Smooth muscle cell of bladder (primary cell): Measurements from ENCODE around the gene RAB41. TPM values are rescaled to one million over a fixed set of nuclear protein-coding genes. Genes with fewer than 3 reads are reported as not detected.

Source experiments
- total RNA-seq: library from RNA; depleted of rRNA; stranded (reverse); fragments of >200 nt; gene quantifications from 2 replicates; pipeline ENCODE4 v1.2.3, GENCODE V29; 2014

Gene RAB41
- total RNA-seq: not detected in 2 replicates

DNA sequence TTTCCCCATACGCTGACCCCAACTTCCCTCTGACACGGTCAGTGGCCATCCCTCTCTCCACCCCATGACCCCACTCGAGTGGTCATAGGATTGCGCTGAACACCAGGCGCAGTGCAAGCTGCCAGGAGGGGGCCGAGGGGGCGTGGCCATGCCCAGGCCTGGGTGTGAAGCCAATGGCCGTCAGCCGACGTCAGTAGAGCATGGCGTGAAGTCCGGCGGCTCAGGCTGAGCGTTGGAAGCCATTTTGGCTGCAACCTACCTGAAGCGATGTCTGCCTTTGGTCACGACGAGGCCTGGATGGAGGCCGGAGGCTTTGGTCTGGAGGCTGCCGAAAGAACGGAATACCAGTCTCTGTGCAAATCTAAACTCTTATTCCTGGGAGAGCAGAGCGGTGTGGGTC is at the start of gene RAB41:
Gene RAB41, plus strand, starts transcription at position 222 of the 400 bp plus-strand sequence. Its CDS starts 46 bp downstream, at position 268.

DNA sequence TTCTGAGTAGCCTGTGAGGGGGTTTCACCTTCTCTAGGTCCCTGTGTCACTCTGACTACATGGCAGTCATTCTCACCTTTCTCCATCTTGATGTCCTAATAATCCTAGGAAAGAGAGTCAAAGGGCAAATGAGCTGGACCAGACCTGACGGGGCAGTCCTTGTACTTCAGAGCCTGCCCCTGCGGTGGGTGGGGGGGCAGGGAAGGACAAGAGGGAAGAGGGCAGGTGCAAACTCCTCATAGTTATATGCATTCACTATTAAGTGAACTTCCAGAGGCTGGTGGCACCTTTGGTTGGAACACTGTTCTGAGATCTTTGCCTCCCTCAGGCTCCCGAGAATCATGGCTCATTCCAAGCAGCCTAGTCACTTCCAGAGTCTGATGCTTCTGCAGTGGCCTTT is 47.6 kb upstream of the RAB41 start, which contains the start of gene AWAT1:
Gene AWAT1, plus strand, starts transcription at position 301 of the 400 bp plus-strand sequence. Its CDS starts 41 bp downstream, at position 342.

DNA sequence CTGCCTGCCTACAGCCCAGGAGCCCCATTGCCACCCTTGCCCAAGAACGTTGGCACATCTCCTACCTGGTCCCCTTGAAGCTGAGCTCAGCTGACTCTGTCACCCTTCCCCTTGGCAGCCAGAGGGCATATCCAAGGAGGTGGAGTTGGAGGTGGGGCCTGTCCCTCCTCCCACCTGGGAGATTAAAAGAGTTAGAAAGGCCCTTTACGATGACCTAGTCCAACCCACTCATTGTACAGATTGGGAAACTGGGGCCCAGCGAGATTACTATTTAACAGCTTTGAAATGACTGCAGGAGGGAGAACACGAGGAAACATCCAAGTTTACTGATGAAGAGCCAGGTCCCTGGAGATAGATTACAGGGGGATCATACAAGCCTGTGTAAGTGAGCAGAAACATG is 21.9 kb upstream of the RAB41 start, which contains the start of gene P2RY4:
Gene P2RY4, minus strand, starts transcription at position 101 of the 400 bp plus-strand sequence. CDS start 580 bp downstream, outside the sequence.

GRCh38 chrX:70268034-70268433 is 13.9 kb upstream of the RAB41 start, which contains the start of gene ARR3:
ARR3 (plus strand) TSS chrX:70268334; CDS start chrX:70269386, 1,052 bp downstream.

GRCh38 chrX:70289793-70290770 is 8.1 kb downstream of the RAB41 start, which contains the start of the genes KIF4A and PDZD11:
KIF4A (plus strand) TSS chrX:70290104; CDS start chrX:70290459, 355 bp downstream.
PDZD11 (minus strand) TSS chrX:70289927; CDS start chrX:70289341, 586 bp downstream.

Other genes starting within 250 kb of the RAB41 start
- not detected in 2 replicates for gene AWAT2, start 232.2 kb upstream of the RAB41 start, total RNA-seq
- gene OTUD6A, start 219.7 kb upstream of the RAB41 start, total RNA-seq: not detected in 2 replicates
- 116 and 129 TPM in 2 replicates for gene IGBP1, start 148.7 kb upstream of the RAB41 start, total RNA-seq
- not detected in 2 replicates for gene DGAT2L6, start 104.7 kb upstream of the RAB41 start, total RNA-seq
- not detected in 2 replicates for gene AWAT1, start 47.5 kb upstream of the RAB41 start, total RNA-seq
- gene P2RY4, start 22.0 kb upstream of the RAB41 start, total RNA-seq: under 0.01 and 0.18 TPM in 2 replicates
- not detected in 2 replicates for gene ARR3, start 13.8 kb upstream of the RAB41 start, total RNA-seq
- 37.8 and 40.5 TPM in 2 replicates for gene PDZD11, start 7.8 kb downstream of the RAB41 start, total RNA-seq
- 1.6 and 1.8 TPM in 2 replicates for gene KIF4A, start 7.9 kb downstream of the RAB41 start, total RNA-seq
- gene GDPD2, start 141.1 kb downstream of the RAB41 start, total RNA-seq: not detected in 2 replicates
- gene DLG3, start 162.7 kb downstream of the RAB41 start, total RNA-seq: 16.7 and 20.8 TPM in 2 replicates